ENCODE data around the gene SSR1.

The SSR1 gene

DNA sequence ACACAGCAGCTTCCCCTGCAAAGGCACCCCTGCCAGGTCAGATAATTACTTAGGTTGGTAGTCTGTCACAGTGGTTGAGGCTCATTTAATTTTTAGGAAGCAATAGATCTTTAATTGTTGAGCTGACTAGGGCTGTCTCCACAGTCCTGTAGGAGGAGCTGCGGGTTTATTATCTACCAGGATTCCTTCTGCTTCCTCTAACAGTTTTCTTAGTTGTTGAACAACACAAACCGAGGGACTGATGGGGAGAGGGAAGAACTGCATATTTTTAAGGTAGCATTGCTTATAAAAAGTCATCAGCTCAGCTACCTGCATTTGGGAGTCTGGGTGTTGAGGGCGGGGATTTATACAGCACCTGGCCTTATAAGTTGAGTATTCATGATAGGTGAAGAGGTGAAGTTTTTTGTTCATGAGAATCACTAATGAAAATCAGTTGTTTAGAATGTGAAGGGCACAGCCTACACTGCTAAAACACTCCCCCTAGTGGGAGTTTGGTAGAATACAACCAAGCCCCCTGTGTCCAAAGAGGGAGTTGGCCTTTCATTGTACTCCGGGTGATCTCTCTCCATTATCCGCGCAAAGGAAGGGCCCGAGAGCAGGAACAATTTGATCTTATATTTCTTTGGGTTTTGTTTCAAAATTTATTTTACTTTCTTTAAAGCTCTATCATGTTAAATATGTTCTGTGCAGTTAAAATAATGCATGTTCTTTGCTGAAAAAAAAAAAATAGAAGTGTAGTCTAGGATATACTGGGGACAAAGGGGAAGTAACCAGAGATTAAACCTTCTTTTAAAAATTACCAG is 69.6 kb downstream of the SSR1 start:
- H2AFZ ChIP-seq (ENCODE audit: low read length): no peak overlapping the region
- DNase-seq: peak; percentile 71
- no peaks in the 10 kb centered on the region for H3K9me2 ChIP-seq (replicated peaks; ENCODE audit: insufficient read depth, low read length)
- no peak overlapping the region for H3K4me2 ChIP-seq (ENCODE audit: low read depth, low read length)
- H3K4me1 ChIP-seq (ENCODE audit: low read length): peaks cover 24% of the 10 kb centered on the region
- no peaks in the 10 kb centered on the region for H3K27me3 ChIP-seq (replicated peaks; ENCODE audit: insufficient read depth, low read length)
- no peak overlapping the region for H3K9ac ChIP-seq (ENCODE audit: low read length)
- H3K36me3 ChIP-seq (replicated peaks; ENCODE audit: insufficient read depth, low read length): no peaks in the 10 kb centered on the region
- H4K20me1 ChIP-seq (ENCODE audit: insufficient read depth, low read length): no peaks in the 10 kb centered on the region
- TF ChIP-seq EZH2phosphoT487 (IDR thresholded peaks at IDR 0.05; ENCODE audit: low read length): no peak
- TF ChIP-seq CTCF (IDR thresholded peaks at IDR 0.05; ENCODE audit: low read length): peak; percentile 88
- H3F3A ChIP-seq (ENCODE audit: insufficient read depth, low read length): peaks cover 20% of the 10 kb centered on the region; the same call in 1 of the 2 replicates
- no peaks in the 10 kb centered on the region for H3K79me2 ChIP-seq (ENCODE audit: low read length)
- no peaks in the 10 kb centered on the region for H3K9me3 ChIP-seq (replicated peaks; ENCODE audit: insufficient read depth, low read length)
- H3K4me3 ChIP-seq (ENCODE audit: low read length): no peak overlapping the region
- H3K27ac ChIP-seq (ENCODE audit: low read length): no peak overlapping the region

GRCh38 chr6:7242835-7243178 is 70.2 kb downstream of the SSR1 start:
- peaks cover 20% of the 10 kb centered on the region; the same call in 1 of the 2 replicates for H3F3A ChIP-seq (ENCODE audit: insufficient read depth, low read length)
- DNase-seq: no peak
- no peak overlapping the region for H2AFZ ChIP-seq (ENCODE audit: low read length)
- TF ChIP-seq EZH2phosphoT487 (IDR thresholded peaks at IDR 0.05; ENCODE audit: low read length) (no peak), EZH2 (optimal IDR thresholded peaks at IDR 0.05; ENCODE audit: low read depth, low read length) (no peak), CTCF (IDR thresholded peaks at IDR 0.05; ENCODE audit: low read length) (no peak)
- H3K9me3 ChIP-seq (replicated peaks; ENCODE audit: insufficient read depth, low read length): no peaks in the 10 kb centered on the region
- H3K9me2 ChIP-seq (replicated peaks; ENCODE audit: insufficient read depth, low read length): no peaks in the 10 kb centered on the region
- H3K4me2 ChIP-seq (ENCODE audit: low read depth, low read length): no peak overlapping the region
- H3K27ac ChIP-seq (ENCODE audit: low read length): no peak overlapping the region
- no peaks in the 10 kb centered on the region for H3K79me2 ChIP-seq (ENCODE audit: low read length)
- H3K9ac ChIP-seq (ENCODE audit: low read length): no peak overlapping the region
- peaks cover 24% of the 10 kb centered on the region for H3K4me1 ChIP-seq (ENCODE audit: low read length)
- no peaks in the 10 kb centered on the region for H3K27me3 ChIP-seq (replicated peaks; ENCODE audit: insufficient read depth, low read length)
- H3K36me3 ChIP-seq (replicated peaks; ENCODE audit: insufficient read depth, low read length): no peaks in the 10 kb centered on the region
- no peaks in the 10 kb centered on the region for H4K20me1 ChIP-seq (ENCODE audit: insufficient read depth, low read length)
- no peak overlapping the region for H3K4me3 ChIP-seq (ENCODE audit: low read length)

- Histone ChIP-seq H3K36me3 (replicated peaks; ENCODE audit: insufficient read depth, low read length) (no peaks in the 10 kb centered on the region), H4K20me1 (ENCODE audit: insufficient read depth, low read length) (no peaks in the 10 kb centered on the region), H3K27me3 (replicated peaks; ENCODE audit: insufficient read depth, low read length) (no peaks in the 10 kb centered on the region), H3K4me2 (ENCODE audit: low read depth, low read length) (peak overlapping the region; percentile 50; the same call in 1 of the 2 replicates), H3K9me3 (replicated peaks; ENCODE audit: insufficient read depth, low read length) (no peaks in the 10 kb centered on the region), H2AFZ (ENCODE audit: low read length) (no peak overlapping the region), H3K27ac (ENCODE audit: low read length) (no peak overlapping the region), H3K79me2 (ENCODE audit: low read length) (no peaks in the 10 kb centered on the region), H3K4me1 (ENCODE audit: low read length) (peaks cover 24% of the 10 kb centered on the region), H3K9me2 (replicated peaks; ENCODE audit: insufficient read depth, low read length) (no peaks in the 10 kb centered on the region), H3K4me3 (ENCODE audit: low read length) (no peak overlapping the region), H3F3A (ENCODE audit: insufficient read depth, low read length) (peaks cover 20% of the 10 kb centered on the region; the same call in 1 of the 2 replicates), H3K9ac (ENCODE audit: low read length) (no peak overlapping the region)
- no peak for TF ChIP-seq EZH2 (optimal IDR thresholded peaks at IDR 0.05; ENCODE audit: low read depth, low read length)
- TF ChIP-seq EZH2phosphoT487 (IDR thresholded peaks at IDR 0.05; ENCODE audit: low read length): no peak
- no peak for TF ChIP-seq CTCF (IDR thresholded peaks at IDR 0.05; ENCODE audit: low read length)
- DNase-seq: peak; percentile 48
Measured at GRCh38 chr6:7241709-7242645, 71.0 kb downstream of the SSR1 start.

Measured in MM.1S (cell line).